Mesothelial cell of epicardium (in vitro differentiated cells): ENCODE results near the gene EIF4E. TPM values are rescaled to one million over a fixed set of nuclear protein-coding genes. Genes with fewer than 3 reads are reported as not detected.

Experiments used
- DNase-seq, 2 experiments: peaks; one replicate each; pipeline ENCODE4 v3.0.0; 2021; ENCODE audit warnings: low spot score in 2 of 2; ENCODE audit not compliant: unreplicated experiment in 2 of 2
- H3K27ac Mint-ChIP-seq: 2 replicates; pipeline ENCODE4 v1.8.0; 2021; ENCODE audit warnings: mixed read lengths
- H3K27me3 Mint-ChIP-seq: 2 replicates; pipeline ENCODE4 v1.8.0; 2021; ENCODE audit warnings: low read depth, mixed read lengths
- H3K36me3 Mint-ChIP-seq: 2 replicates; pipeline ENCODE4 v1.8.0; 2021; ENCODE audit warnings: mixed read lengths
- H3K4me1 Mint-ChIP-seq: 2 replicates; pipeline ENCODE4 v1.8.0; 2021; ENCODE audit warnings: mixed read lengths
- H3K4me3 Mint-ChIP-seq: 2 replicates; pipeline ENCODE4 v1.8.0; 2021; ENCODE audit warnings: mild to moderate bottlenecking, moderate library complexity, mixed read lengths
- H3K9me3 Mint-ChIP-seq: 2 replicates; pipeline ENCODE4 v1.8.0; 2021; ENCODE audit warnings: mixed read lengths
- total RNA-seq: library from RNA; stranded (reverse); gene quantifications from 3 replicates; pipeline ENCODE4 v1.2.1, GENCODE V29; 2021
- TF ChIP-seq, protein P1 (sequence below): fragments of 200-600 bp; sonication (generic); IDR thresholded peaks from one replicate; pipeline ENCODE4 v1.5.0; 2021; ENCODE audit warnings: antibody characterized with exemption; ENCODE audit not compliant: unreplicated experiment

The EIF4E gene
- total RNA-seq, 1 donor from 2014 or later: 87.9 TPM

- Mint-ChIP-seq H3K9me3 (no peaks in the 10 kb centered on the region), H3K4me1 (peaks cover 33% of the 10 kb centered on the region), H3K36me3 (peaks cover 2% of the 10 kb centered on the region), H3K4me3 (no peak overlapping the region), H3K27me3 (no peaks in the 10 kb centered on the region), H3K27ac (peak overlapping the region; percentile 3)
- TF ChIP-seq, protein P1, sequence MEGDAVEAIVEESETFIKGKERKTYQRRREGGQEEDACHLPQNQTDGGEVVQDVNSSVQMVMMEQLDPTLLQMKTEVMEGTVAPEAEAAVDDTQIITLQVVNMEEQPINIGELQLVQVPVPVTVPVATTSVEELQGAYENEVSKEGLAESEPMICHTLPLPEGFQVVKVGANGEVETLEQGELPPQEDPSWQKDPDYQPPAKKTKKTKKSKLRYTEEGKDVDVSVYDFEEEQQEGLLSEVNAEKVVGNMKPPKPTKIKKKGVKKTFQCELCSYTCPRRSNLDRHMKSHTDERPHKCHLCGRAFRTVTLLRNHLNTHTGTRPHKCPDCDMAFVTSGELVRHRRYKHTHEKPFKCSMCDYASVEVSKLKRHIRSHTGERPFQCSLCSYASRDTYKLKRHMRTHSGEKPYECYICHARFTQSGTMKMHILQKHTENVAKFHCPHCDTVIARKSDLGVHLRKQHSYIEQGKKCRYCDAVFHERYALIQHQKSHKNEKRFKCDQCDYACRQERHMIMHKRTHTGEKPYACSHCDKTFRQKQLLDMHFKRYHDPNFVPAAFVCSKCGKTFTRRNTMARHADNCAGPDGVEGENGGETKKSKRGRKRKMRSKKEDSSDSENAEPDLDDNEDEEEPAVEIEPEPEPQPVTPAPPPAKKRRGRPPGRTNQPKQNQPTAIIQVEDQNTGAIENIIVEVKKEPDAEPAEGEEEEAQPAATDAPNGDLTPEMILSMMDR: no peak
- no peak for DNase-seq
These were observed 19.1 kb downstream of the EIF4E start for GRCh38 chr4:98909646-98910401.

DNA sequence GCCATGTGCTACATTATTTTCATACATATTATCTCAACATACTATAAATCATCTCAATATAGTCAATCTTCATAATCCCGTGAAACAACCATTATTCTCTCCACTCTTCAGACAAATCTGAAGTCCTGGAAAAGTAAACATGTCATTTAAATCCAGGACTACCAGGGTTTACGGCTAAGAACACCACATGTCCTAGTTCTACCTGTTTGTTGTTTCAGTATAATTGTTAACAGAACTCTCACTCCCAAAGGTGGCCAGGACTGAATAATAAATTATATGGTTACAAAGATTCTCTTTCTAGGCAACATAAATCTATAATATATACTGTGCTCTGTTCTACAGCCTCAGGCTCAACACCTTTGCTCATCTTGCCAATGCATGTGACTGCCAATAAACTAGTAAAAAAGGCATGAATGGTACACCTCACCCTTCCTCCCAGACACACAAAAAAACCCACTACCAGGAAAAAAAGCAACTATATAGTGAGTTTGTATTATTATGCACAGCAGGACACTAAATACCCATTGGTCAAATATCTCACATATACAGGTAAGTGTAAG is 20.1 kb downstream of the EIF4E start:
- Mint-ChIP-seq H3K4me1 (peaks cover 33% of the 10 kb centered on the region), H3K4me3 (no peak overlapping the region), H3K27me3 (no peaks in the 10 kb centered on the region), H3K36me3 (peaks cover 2% of the 10 kb centered on the region), H3K27ac (no peak overlapping the region), H3K9me3 (no peaks in the 10 kb centered on the region)
- no peak for DNase-seq
- TF ChIP-seq, protein P1: no peak

DNA sequence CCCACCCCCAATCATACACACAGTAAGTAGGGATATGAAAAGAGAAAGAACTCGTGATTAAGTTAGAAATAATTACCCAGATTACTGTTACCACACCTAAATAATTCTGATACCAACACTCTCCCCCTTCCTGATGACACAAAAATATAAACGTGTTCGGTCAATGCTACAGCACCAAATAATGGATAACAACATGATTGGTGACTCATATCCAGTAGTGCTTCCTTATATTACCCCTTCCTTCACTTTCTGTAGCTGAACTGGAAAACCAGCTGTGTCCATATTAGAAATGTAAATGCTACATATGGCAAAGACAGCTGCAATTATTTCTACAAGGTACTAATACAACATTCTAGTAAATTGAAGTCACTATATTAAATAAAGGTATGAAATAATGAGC is 20.8 kb downstream of the EIF4E start:
- H3K4me3 Mint-ChIP-seq: no peak overlapping the region
- no peaks in the 10 kb centered on the region for H3K9me3 Mint-ChIP-seq

GRCh38 chr4:98905839-98906238 is 23.1 kb downstream of the EIF4E start:
- no peaks in the 10 kb centered on the region for H3K27me3 Mint-ChIP-seq
- H3K4me3 Mint-ChIP-seq: no peak overlapping the region
- H3K9me3 Mint-ChIP-seq: peaks cover 4% of the 10 kb centered on the region
- H3K4me1 Mint-ChIP-seq: peaks cover 31% of the 10 kb centered on the region
- no peak for DNase-seq
- TF ChIP-seq, protein P1: no peak
- H3K36me3 Mint-ChIP-seq: peaks cover 10% of the 10 kb centered on the region
- peak overlapping the region; percentile 9 for H3K27ac Mint-ChIP-seq

More for the DNA sequence above, 20.8 kb downstream of the EIF4E start:
- Mint-ChIP-seq H3K4me1 (peaks cover 33% of the 10 kb centered on the region), H3K36me3 (peaks cover 2% of the 10 kb centered on the region), H3K27ac (no peak overlapping the region), H3K27me3 (no peaks in the 10 kb centered on the region)
- no peak for DNase-seq
- TF ChIP-seq, protein P1: no peak

DNA sequence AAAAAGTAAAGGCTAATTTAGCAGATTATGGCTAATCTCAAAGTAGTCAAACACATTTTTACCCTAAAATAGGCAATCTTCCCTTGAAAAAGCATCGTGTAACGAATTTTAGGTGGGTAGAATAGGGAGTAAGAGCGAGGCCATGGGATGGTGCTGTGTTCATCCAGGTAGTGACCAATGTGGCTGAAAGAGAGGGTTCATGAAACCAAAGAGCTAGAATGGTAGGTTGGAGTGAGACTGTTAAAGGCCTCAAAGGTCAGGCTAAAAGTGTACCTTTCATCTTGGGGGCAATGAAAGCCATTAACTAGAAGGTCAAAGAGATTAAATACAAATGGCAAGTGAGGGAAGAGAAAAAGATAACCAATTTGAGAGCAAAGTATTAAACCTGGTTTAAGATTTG is 23.6 kb downstream of the EIF4E start:
- peaks cover 4% of the 10 kb centered on the region for H3K9me3 Mint-ChIP-seq
- TF ChIP-seq, protein P1: no peak

More for the DNA sequence above, 23.6 kb downstream of the EIF4E start:
- Mint-ChIP-seq H3K4me3 (no peak overlapping the region), H3K27ac (no peak overlapping the region), H3K27me3 (no peaks in the 10 kb centered on the region), H3K36me3 (peaks cover 13% of the 10 kb centered on the region), H3K4me1 (peaks cover 27% of the 10 kb centered on the region)
- no peak for DNase-seq
